Activated CD4-positive, CD25-positive, alpha-beta regulatory T cell treated with anti-CD3 and anti-CD28 coated beads, Interleukin-2, amount 50 U/mL, for 24 hours (primary cell): ENCODE results near the gene DUSP5.

ENCODE experiments used
- ATAC-seq, 2 donors: fragments of 150-1000 bp; cut with Tn5 transposase; one replicate each; pipeline ENCODE4 v1.10.0; 2021; ENCODE audit warnings: mild to moderate bottlenecking in 1 of 2, moderate library complexity in 1 of 2

The DUSP5 gene

GRCh38 chr10:110548002-110548401 lies 50.3 kb downstream of the DUSP5 start:
- ATAC-seq: no peak

GRCh38 chr10:110549211-110549610 lies 51.5 kb downstream of the DUSP5 start:
- ATAC-seq: no peak

DNA sequence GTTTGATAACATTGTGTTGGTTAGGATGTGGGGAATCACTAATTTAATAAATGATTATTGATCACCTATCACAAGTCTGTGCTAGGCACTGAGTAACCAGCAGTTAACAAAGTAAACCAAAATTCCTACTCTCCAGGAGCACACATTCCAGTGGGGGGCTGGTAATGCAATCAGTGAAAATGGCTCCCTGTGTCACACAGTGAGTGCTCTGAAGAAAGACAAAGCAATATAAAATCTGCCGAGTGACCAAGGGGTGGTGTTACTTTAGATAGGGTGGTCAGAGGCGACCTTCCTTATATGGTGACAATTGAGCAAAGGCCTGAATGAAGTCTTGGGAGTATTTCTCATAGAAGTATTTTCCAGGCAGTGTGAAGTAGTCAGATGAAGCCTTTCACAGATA lies 56.2 kb downstream of the DUSP5 start:
- ATAC-seq: no peak

DNA sequence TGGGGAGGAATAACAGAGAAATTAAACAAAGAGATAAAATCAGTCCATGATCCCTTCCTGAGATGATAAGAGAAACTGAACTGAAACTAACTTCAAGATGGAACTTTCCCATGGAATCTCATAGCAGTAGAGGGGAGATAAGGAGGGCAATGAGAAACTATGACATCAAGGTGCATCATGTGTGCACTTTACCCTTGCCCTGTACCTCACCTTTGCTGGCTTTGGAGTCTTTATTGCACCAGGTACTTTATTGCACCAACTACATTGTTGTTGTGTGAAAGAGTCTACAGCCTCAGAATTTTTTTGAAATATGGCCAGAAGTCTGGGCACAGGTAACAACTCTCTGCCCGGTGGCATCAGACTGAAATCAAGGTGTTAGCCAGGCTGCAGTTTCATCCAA lies 58.6 kb downstream of the DUSP5 start:
- no peak for ATAC-seq

GRCh38 chr10:110556969-110557601 lies 59.4 kb downstream of the DUSP5 start:
- peak; percentile 88 to 94 for ATAC-seq

DNA sequence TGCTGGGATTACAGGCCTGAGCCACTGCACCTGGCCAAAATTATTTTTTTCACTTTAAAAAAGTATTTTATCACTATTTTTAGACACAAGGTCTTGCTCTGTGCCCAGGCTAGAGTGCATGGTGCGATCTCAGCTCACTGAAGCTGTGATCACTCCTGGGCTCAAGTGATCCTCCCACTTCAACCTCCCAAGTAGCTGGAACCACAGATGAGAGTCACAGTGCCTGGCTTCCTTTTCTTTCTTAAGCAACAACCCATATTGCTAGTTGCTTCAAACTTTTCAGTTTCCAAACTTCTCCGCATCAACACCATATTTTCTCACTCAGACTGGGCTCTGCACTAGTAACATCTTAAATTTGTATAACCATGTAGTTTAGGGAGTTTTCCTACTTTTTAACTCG lies 60.3 kb downstream of the DUSP5 start:
- ATAC-seq: no peak

DNA sequence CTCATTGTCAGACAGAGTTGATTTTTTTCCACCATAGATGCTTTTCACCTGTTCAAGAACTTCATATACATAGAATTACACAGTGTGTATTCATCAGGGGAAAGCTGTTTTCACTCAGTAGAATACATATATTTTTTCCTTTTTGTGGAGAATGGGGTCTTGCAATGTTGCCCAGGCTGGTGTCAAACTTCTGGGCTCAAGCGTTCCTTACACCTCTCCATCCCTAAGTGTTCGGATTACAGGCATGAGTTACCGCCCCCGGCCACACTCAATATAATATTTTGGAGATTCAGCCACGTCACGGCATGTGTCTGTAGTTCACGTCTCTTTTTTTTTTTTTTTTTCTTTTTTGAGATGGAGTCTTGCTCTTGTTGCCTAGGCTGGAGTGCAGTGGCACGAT lies 62.3 kb downstream of the DUSP5 start:
- ATAC-seq: no peak
